ENCODE data around the gene TADA2B.

The TADA2B gene

DNA sequence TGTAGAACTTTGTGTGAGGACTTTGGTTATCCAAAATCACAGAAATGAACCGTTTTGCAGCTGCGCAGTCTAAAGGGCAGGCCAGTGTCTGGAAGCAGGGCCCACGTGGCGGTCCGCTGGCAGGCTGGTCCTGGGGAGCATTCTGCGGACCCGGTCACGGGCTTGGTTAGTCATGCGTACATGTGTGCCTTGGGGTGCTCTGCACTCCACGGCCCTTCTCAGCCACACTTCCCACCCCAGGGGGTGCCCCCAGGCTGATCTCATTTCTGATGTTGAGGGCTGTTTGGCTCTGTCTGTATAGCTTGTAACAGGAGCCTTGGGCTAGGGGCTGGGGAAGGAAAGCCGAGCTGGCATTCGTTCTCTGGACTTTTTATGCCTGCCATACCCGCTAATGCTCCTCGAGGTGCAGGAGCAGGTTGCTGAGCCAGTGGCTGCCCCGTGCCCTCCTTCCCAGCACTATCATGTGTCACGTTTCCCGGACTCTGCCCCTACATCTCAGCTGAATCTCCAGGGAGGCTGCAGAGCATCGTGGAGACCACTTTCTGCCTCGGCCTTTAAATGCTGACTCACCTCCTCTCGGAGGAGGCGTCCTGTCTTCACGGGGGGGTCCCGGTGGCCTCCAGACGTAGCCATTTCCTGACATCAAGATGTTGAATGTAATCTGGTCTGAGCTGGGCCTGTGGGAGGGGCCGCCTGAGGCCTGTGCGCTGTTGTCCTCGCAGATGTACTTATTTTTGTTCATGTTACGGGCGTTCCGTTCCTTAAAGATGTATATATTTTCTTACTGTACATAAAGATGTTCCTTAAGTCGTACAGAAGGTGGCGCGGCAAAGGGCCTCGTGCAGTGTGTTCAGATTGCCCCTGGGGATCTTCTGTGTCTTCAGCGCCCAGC lies 11.4 kb upstream of the TADA2B start:
- no peak overlapping the region for H3K4me2 ChIP-seq (ENCODE audit: low read length)
- no peak overlapping the region for H3K4me3 ChIP-seq (ENCODE audit: low read depth, low read length, poor library complexity, severe bottlenecking)
- H3F3A ChIP-seq (ENCODE audit: insufficient read depth, low read length) = no peaks in the 10 kb centered on the region
- no peak overlapping the region for H3K27ac ChIP-seq (ENCODE audit: low read depth, low read length, poor library complexity, severe bottlenecking)
- H3K79me2 ChIP-seq (ENCODE audit: insufficient read depth, low read length) = no peaks in the 10 kb centered on the region
- no peak for TF ChIP-seq EZH2 (IDR thresholded peaks at IDR 0.05; ENCODE audit: borderline replicate concordance, low read length)
- TF ChIP-seq, protein P1, sequence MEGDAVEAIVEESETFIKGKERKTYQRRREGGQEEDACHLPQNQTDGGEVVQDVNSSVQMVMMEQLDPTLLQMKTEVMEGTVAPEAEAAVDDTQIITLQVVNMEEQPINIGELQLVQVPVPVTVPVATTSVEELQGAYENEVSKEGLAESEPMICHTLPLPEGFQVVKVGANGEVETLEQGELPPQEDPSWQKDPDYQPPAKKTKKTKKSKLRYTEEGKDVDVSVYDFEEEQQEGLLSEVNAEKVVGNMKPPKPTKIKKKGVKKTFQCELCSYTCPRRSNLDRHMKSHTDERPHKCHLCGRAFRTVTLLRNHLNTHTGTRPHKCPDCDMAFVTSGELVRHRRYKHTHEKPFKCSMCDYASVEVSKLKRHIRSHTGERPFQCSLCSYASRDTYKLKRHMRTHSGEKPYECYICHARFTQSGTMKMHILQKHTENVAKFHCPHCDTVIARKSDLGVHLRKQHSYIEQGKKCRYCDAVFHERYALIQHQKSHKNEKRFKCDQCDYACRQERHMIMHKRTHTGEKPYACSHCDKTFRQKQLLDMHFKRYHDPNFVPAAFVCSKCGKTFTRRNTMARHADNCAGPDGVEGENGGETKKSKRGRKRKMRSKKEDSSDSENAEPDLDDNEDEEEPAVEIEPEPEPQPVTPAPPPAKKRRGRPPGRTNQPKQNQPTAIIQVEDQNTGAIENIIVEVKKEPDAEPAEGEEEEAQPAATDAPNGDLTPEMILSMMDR (IDR thresholded peaks at IDR 0.05; ENCODE audit: low read length) = no peak
- no peaks in the 10 kb centered on the region for H3K9me2 ChIP-seq (ENCODE audit: low read depth, low read length)
- H3K36me3 ChIP-seq (ENCODE audit: insufficient read depth, low read length) = peaks cover 11% of the 10 kb centered on the region
- H3K4me1 ChIP-seq (ENCODE audit: insufficient read depth, low read length, severe bottlenecking) = no peaks in the 10 kb centered on the region
- no peaks in the 10 kb centered on the region for H3K9me3 ChIP-seq (ENCODE audit: low read length)
- no peak overlapping the region for H2AFZ ChIP-seq (ENCODE audit: low read length)
- H3K9ac ChIP-seq (ENCODE audit: low read length) = no peak overlapping the region
- no peaks in the 10 kb centered on the region for H4K20me1 ChIP-seq (ENCODE audit: insufficient read depth, low read length)
- H3K27me3 ChIP-seq (ENCODE audit: insufficient read depth, low read length) = no peaks in the 10 kb centered on the region

- H3K9ac ChIP-seq (ENCODE audit: low read length) = no peak overlapping the region
Measured at GRCh38 chr4:7032596-7032995, 10.6 kb upstream of the TADA2B start.

GRCh38 chr4:7034262-7035081 lies 8.7 kb upstream of the TADA2B start:
- no peak overlapping the region for H2AFZ ChIP-seq (ENCODE audit: low read length)
- H3K9ac ChIP-seq (ENCODE audit: low read length) = no peak overlapping the region
- no peak overlapping the region for H3K4me3 ChIP-seq (ENCODE audit: low read depth, low read length, poor library complexity, severe bottlenecking)
- H3K27ac ChIP-seq (ENCODE audit: low read depth, low read length, poor library complexity, severe bottlenecking) = no peak overlapping the region
- H3K9me2 ChIP-seq (ENCODE audit: low read depth, low read length) = no peaks in the 10 kb centered on the region
- H3K27me3 ChIP-seq (ENCODE audit: insufficient read depth, low read length) = no peaks in the 10 kb centered on the region
- H3K4me2 ChIP-seq (ENCODE audit: low read length) = no peak overlapping the region
- no peaks in the 10 kb centered on the region for H3K9me3 ChIP-seq (ENCODE audit: low read length)
- TF ChIP-seq EZH2 (IDR thresholded peaks at IDR 0.05; ENCODE audit: borderline replicate concordance, low read length) = no peak
- TF ChIP-seq, protein P1 (IDR thresholded peaks at IDR 0.05; ENCODE audit: low read length) = no peak
- H3K79me2 ChIP-seq (ENCODE audit: insufficient read depth, low read length) = no peaks in the 10 kb centered on the region
- no peaks in the 10 kb centered on the region for H3F3A ChIP-seq (ENCODE audit: insufficient read depth, low read length)
- no peaks in the 10 kb centered on the region for H3K4me1 ChIP-seq (ENCODE audit: insufficient read depth, low read length, severe bottlenecking)
- no peaks in the 10 kb centered on the region for H4K20me1 ChIP-seq (ENCODE audit: insufficient read depth, low read length)
- H3K36me3 ChIP-seq (ENCODE audit: insufficient read depth, low read length) = peaks cover 4% of the 10 kb centered on the region; the same call in 1 of the 2 replicates

More at GRCh38 chr4:7032596-7032995, 10.6 kb upstream of the TADA2B start:
- no peaks in the 10 kb centered on the region for H4K20me1 ChIP-seq (ENCODE audit: insufficient read depth, low read length)
- no peaks in the 10 kb centered on the region for H3K4me1 ChIP-seq (ENCODE audit: insufficient read depth, low read length, severe bottlenecking)
- H3K4me2 ChIP-seq (ENCODE audit: low read length) = no peak overlapping the region
- H3K27me3 ChIP-seq (ENCODE audit: insufficient read depth, low read length) = no peaks in the 10 kb centered on the region
- no peaks in the 10 kb centered on the region for H3K9me3 ChIP-seq (ENCODE audit: low read length)
- peaks cover 6% of the 10 kb centered on the region; the same call in 1 of the 2 replicates for H3K36me3 ChIP-seq (ENCODE audit: insufficient read depth, low read length)
- no peak overlapping the region for H2AFZ ChIP-seq (ENCODE audit: low read length)
- TF ChIP-seq, protein P1 (IDR thresholded peaks at IDR 0.05; ENCODE audit: low read length) = no peak
- no peak for TF ChIP-seq EZH2 (IDR thresholded peaks at IDR 0.05; ENCODE audit: borderline replicate concordance, low read length)
- H3K79me2 ChIP-seq (ENCODE audit: insufficient read depth, low read length) = no peaks in the 10 kb centered on the region
- no peak overlapping the region for H3K27ac ChIP-seq (ENCODE audit: low read depth, low read length, poor library complexity, severe bottlenecking)
- no peak overlapping the region for H3K4me3 ChIP-seq (ENCODE audit: low read depth, low read length, poor library complexity, severe bottlenecking)
- no peaks in the 10 kb centered on the region for H3F3A ChIP-seq (ENCODE audit: insufficient read depth, low read length)
- no peaks in the 10 kb centered on the region for H3K9me2 ChIP-seq (ENCODE audit: low read depth, low read length)

Data from OCI-LY1 (cell line).